HepG2 (cell line): Measurements from ENCODE around the gene ABHD18. TPM values are rescaled to one million over a fixed set of nuclear protein-coding genes. Genes with fewer than 3 reads are reported as not detected.
"Not testable (repeated sequence)": the region's sequence is repeated elsewhere in the genome, so short reads cannot be mapped to it uniquely, and the experiment has no call there.

Experiments used
- ATAC-seq: fragments of 200-7000 bp; cut with Tn5 transposase; 3 replicates; pipeline ENCODE4 v1.9.1; 2020; ENCODE audit warnings: mild to moderate bottlenecking, moderate library complexity
- BruUV-seq: library from RNA; stranded (reverse); fragments of 400-500 nt; replicated peaks from 2 replicates; lab custom pipeline; 2021; lab: Mats Ljungman, UMichigan
- CTCF ChIA-PET: fragments of 300-600 bp; formaldehyde crosslinking; extraction: SDS; loops from one replicate; lab custom pipeline; 2021; ENCODE audit warnings: low total read pairs, inconsistent platforms, low intra/inter-chr PET ratio; lab: Yijun Ruan, JAX
- POLR2A ChIA-PET: fragments of 350-600 bp; sonication (Branson Sonifier 250); formaldehyde crosslinking; loops from one replicate; lab custom pipeline; 2020; ENCODE audit warnings: antibody characterized with exemption, inconsistent platforms; lab: Yijun Ruan, JAX
- DNase-seq: peaks from one replicate; pipeline ENCODE4 v3.0.0-alpha.2; 2015; ENCODE audit warnings: low spot score
- FAIRE-seq: peaks from 3 replicates; lab custom pipeline; 2011; peaks lifted over from hg19 to GRCh38; lab: Jason Lieb, UNC
- H2AFZ ChIP-seq: one replicate; pipeline ENCODE4 v1.6.1; 2011; ENCODE audit warnings: low read length, inconsistent platforms
- H3K27ac ChIP-seq: fragments of 300-600 bp; 3 replicates; pipeline ENCODE4 v1.8.0; 2011; ENCODE audit warnings: mixed run types, mild to moderate bottlenecking, mixed read lengths, low read length, inconsistent platforms; ENCODE audit not compliant: insufficient read depth; ENCODE audit errors: extremely low read length
- H3K27me3 ChIP-seq, 2 experiments: fragments of 200-600 bp in 1 of 2; 2 replicates in 1 of 2; 3 replicates in 1 of 2; pipeline versions ENCODE4 v1.6.0 to v1.8.0; 2011; ENCODE audit warnings: low read length in 2 of 2, mild to moderate bottlenecking in 2 of 2, moderate library complexity in 2 of 2, inconsistent platforms in 1 of 2; ENCODE audit not compliant: insufficient read depth in 2 of 2, control insufficient read depth in 1 of 2
- H3K36me3 ChIP-seq, 2 experiments: fragments of 200-600 bp in 1 of 2; replicated peaks in 1 of 2; 2 replicates in 1 of 2; 3 replicates in 1 of 2; pipeline versions ENCODE4 v1.5.1 to v1.8.0; 2011; ENCODE audit warnings: low read length in 2 of 2, inconsistent platforms in 1 of 2; ENCODE audit not compliant: insufficient read depth in 2 of 2, control insufficient read depth in 1 of 2
- H3K4me1 ChIP-seq: 2 replicates; pipeline ENCODE4 v1.5.1; 2012; ENCODE audit warnings: low read length, inconsistent platforms; ENCODE audit not compliant: insufficient read depth
- H3K4me2 ChIP-seq: 2 replicates; pipeline ENCODE4 v1.6.0; 2011; ENCODE audit warnings: low read depth, low read length, inconsistent platforms
- H3K4me3 ChIP-seq, 3 experiments: fragments of 200-600 bp in 1 of 3; sonication (generic), shearing (Covaris generic) in 1 of 3; replicated peaks in 1 of 3; 2 replicates each; pipeline ENCODE4 v1.5.1; 2011 to 2016; ENCODE audit warnings: low read length in 3 of 3, inconsistent platforms in 2 of 3, low read depth in 2 of 3, mild to moderate bottlenecking in 2 of 3, control low read depth in 1 of 3, mixed read lengths in 1 of 3; ENCODE audit not compliant: insufficient read depth in 1 of 3
- H3K79me2 ChIP-seq: one replicate; pipeline ENCODE4 v1.6.1; 2011; ENCODE audit warnings: low read length, inconsistent platforms; ENCODE audit not compliant: insufficient read depth
- H3K9ac ChIP-seq: 2 replicates; pipeline ENCODE4 v1.6.0; 2011; ENCODE audit warnings: mild to moderate bottlenecking, low read depth, low read length, inconsistent platforms; ENCODE audit not compliant: insufficient read depth
- H3K9me3 ChIP-seq: 2 replicates; pipeline ENCODE4 v1.5.1; 2012; ENCODE audit warnings: mild to moderate bottlenecking, low read length
- H4K20me1 ChIP-seq: 2 replicates; pipeline ENCODE4 v1.6.0; 2011; ENCODE audit warnings: inconsistent platforms, mild to moderate bottlenecking, low read length, moderate library complexity; ENCODE audit not compliant: insufficient read depth
- MLLT10 ChIP-seq: sonication (generic); formaldehyde crosslinking; IDR thresholded peaks from 2 replicates; pipeline ENCODE4 v1.4.0; 2020; ENCODE audit warnings: missing genetic modification reagents
- MYC ChIP-seq: sonication (generic); formaldehyde crosslinking; IDR thresholded peaks from 2 replicates; pipeline ENCODE4 v1.9.0; 2021; ENCODE audit warnings: missing genetic modification reagents, borderline replicate concordance
- POGZ ChIP-seq: sonication (generic); formaldehyde crosslinking; IDR thresholded peaks from 2 replicates; pipeline ENCODE4 v1.4.0; 2020; ENCODE audit warnings: mild to moderate bottlenecking, missing genetic modification reagents
- RARG ChIP-seq: sonication (generic); formaldehyde crosslinking; IDR thresholded peaks from 2 replicates; pipeline ENCODE4 v1.4.0; 2020; ENCODE audit warnings: low read depth, mild to moderate bottlenecking, missing genetic modification reagents
- ZBTB38 ChIP-seq: sonication (generic); formaldehyde crosslinking; IDR thresholded peaks from 2 replicates; pipeline ENCODE4 v1.5.1; 2020; ENCODE audit warnings: mild to moderate bottlenecking, missing genetic modification reagents
- ZNF343 ChIP-seq: sonication (generic); formaldehyde crosslinking; IDR thresholded peaks from 2 replicates; pipeline ENCODE4 v1.4.0; 2020; ENCODE audit warnings: mild to moderate bottlenecking, missing genetic modification reagents
- ZNF570 ChIP-seq: sonication (generic); formaldehyde crosslinking; IDR thresholded peaks from 2 replicates; pipeline ENCODE4 v1.4.0; 2020; ENCODE audit warnings: mild to moderate bottlenecking, missing genetic modification reagents, borderline replicate concordance
- ZNF878 ChIP-seq: sonication (generic); formaldehyde crosslinking; IDR thresholded peaks from 2 replicates; pipeline ENCODE4 v1.8.1; 2023; ENCODE audit warnings: mild to moderate bottlenecking, missing genetic modification reagents, moderate library complexity
- whole genome bisulfite sequencing: methylation state at CpG from one replicate; pipeline ENCODE4 v1.1.6; 2017; ENCODE audit warnings: low lambda C conversion rate; 5-methylcytosine and 5-hydroxymethylcytosine counted together
- in situ Hi-C: cut with HindIII; loops from 2 replicates; pipeline ENCODE4 v1.10.0; 2017; ENCODE audit warnings: low pct_unique_long_range_greater_than_20kb; ENCODE audit not compliant: extremely low pct_ligation_motif_present
- intact Hi-C: fragments of 100-400 bp; cut with micrococcal nuclease; formaldehyde crosslinking; loops from one replicate; pipeline ENCODE4 v1.10.0; 2022; ENCODE audit not compliant: unreplicated experiment
- polyA plus RNA-seq, 8 experiments: library from polyadenylated mRNA; depleted of rRNA in 3 of 8; stranded (reverse) in 7 of 8; unstranded in 1 of 8; fragments of >200 nt; fragmentation: Illumina TruSeq in 4 of 8; extraction: Trizol in 4 of 8; gene quantifications; 2 replicates each; pipeline versions ENCODE4 v1.2.1 to v1.2.3, GENCODE V29; 2011 to 2016; ENCODE audit warnings: low read depth in 4 of 8, missing spikeins in 1 of 8, mixed read lengths in 1 of 8; ENCODE audit not compliant: insufficient read depth in 1 of 8
- total RNA-seq, 5 experiments: library from RNA; depleted of rRNA; stranded (reverse); fragments of >200 nt; fragmentation: Illumina TruSeq; extraction: Trizol; gene quantifications; 2 replicates each; pipeline ENCODE4 v1.2.3, GENCODE V29; 2016; ENCODE audit warnings: low read depth in 1 of 5
- TF ChIP-seq, protein P1 (sequence below): sonication (generic); formaldehyde crosslinking; IDR thresholded peaks from 2 replicates; pipeline ENCODE4 v1.8.1; 2023; ENCODE audit warnings: mild to moderate bottlenecking, inconsistent platforms, moderate library complexity, missing genetic modification reagents, borderline replicate concordance
- TF ChIP-seq, protein P2 (sequence below): sonication (generic); formaldehyde crosslinking; IDR thresholded peaks from 2 replicates; pipeline ENCODE4 v1.8.1; 2023; ENCODE audit warnings: mild to moderate bottlenecking, missing genetic modification reagents
- TF ChIP-seq, protein P3 (sequence below): sonication (generic); formaldehyde crosslinking; IDR thresholded peaks from 2 replicates; pipeline ENCODE4 v1.5.0; 2020; ENCODE audit warnings: mild to moderate bottlenecking, missing genetic modification reagents, moderate library complexity
- TF ChIP-seq, protein P4 (sequence below): sonication (generic); formaldehyde crosslinking; IDR thresholded peaks from 2 replicates; pipeline ENCODE4 v1.5.0; 2020; ENCODE audit warnings: mild to moderate bottlenecking, missing genetic modification reagents
- TF ChIP-seq, protein P5 (sequence below): sonication (generic); formaldehyde crosslinking; IDR thresholded peaks from 2 replicates; pipeline ENCODE4 v1.4.0; 2020; ENCODE audit warnings: missing genetic modification reagents, low read depth, mild to moderate bottlenecking, borderline replicate concordance

The ABHD18 gene
- total and polyA plus RNA-seq, 2 of the 13 experiments (the other 11 are each of a cell fraction or from before 2014, with no cell fraction given) = 5.5 to 16.3 TPM

DNA sequence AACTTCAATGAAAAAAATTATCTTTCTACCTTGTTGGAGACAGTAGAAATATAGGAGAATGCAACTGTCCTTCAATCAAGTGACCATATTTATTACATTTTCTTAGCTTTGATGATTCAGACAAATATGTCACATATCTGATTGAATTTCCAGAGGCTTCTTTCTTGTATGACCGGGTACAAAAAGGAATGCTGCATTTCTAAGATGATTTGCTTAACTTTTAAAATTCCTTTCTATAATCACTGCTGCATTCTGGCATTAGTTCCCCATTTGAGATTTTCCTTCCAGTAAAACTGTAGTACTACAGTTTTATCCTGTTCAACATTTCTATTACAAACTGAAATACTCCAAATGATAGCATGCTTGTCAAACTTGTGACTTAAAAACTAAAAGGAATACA lies 5.4 kb upstream of the ABHD18 start (continued):
- no peak for TF ChIP-seq MLLT10
- TF ChIP-seq, protein P1, sequence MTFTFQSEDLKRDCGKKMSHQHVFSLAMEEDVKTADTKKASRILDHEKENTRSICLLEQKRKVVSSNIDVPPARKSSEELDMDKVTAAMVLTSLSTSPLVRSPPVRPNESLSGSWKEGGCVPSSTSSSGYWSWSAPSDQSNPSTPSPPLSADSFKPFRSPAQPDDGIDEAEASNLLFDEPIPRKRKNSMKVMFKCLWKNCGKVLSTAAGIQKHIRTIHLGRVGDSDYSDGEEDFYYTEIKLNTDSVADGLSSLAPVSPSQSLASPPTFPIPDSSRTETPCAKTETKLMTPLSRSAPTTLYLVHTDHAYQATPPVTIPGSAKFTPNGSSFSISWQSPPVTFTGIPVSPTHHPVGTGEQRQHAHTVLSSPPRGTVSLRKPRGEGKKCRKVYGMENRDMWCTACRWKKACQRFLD (CRISPR knock-in tag) = no peak
- TF ChIP-seq ZNF570 = no peak
- TF ChIP-seq, all 625 proteins: peak for 0

DNA sequence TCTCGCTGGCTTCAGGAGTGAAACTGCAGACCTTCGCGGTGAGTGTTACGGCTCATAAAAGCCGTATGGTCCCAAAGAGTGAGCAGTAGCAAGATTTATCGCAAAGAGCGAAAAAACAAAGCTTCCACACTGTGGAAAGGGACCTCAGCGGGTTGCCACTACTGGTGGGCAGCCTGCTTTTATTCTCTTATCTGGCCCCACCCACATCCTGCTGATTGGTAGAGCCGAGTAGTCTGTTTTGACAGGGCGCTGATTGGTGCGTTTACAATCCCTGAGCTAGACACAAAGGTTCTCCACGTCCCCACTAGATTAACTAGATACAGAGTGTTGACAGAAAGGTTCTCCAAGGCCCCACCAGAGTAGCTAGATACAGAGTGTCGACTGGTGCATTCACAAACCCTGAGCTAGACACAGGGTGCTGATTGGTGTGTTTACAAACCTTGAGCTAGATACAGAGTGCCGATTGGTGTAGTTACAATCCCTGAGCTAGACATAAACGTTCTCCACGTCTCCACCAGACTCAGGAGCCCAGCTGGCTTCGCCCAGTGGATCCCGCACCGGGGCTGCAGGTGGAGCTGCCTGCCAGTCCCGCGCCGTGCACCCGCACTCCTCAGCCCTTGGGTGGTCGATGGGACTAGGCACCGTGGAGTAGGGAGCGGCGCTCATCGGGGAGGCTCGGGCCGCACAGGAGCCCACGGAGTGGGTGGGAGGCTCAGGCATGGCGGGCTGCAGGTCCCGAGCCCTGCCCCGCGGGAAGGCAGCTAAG lies 1.4 kb upstream of the ABHD18 start:
- 61% methylated on average over 15 of the region's 35 CpGs for WGBS
- H2AFZ ChIP-seq, H4K20me1 ChIP-seq, H3K9me3 ChIP-seq, BruUV-seq, CTCF ChIA-PET, H3K27me3 ChIP-seq, FAIRE-seq, ATAC-seq, H3K36me3 ChIP-seq: not testable (repeated sequence)
- Histone ChIP-seq H3K27ac (peak overlapping the region; percentile 90), H3K4me2 (peak overlapping the region; percentile 41), H3K9ac (peak overlapping the region; percentile 98), H3K79me2 (peaks cover 45% of the 10 kb centered on the region), H3K4me1 (peaks cover 34% of the 10 kb centered on the region), H3K4me3 (peak overlapping the region; percentile 40 to 99 (median 84); a peak in 5 of 6 replicates)
- intact Hi-C loops = loop anchor here (2.0 to 10.0 kb wide), 3 partner anchors 83 to 321 kb away; partner anchors contain the start of genes HSPA4L, PGRMC2 and PLK4
- in situ Hi-C loops = loop anchor here (10.0 kb wide), 1 partner anchor 91 kb away; no protein-coding TSS in a partner anchor
- POLR2A ChIA-PET = interaction anchor here (0.6 to 3.0 kb wide), 7 partner anchors 9 to 97 kb away, joined by 3 to 52 read pairs (median 4); partner anchors contain the start of genes LARP1B and PLK4
- DNase-seq = peak; percentile 13
- TF ChIP-seq, protein P2, sequence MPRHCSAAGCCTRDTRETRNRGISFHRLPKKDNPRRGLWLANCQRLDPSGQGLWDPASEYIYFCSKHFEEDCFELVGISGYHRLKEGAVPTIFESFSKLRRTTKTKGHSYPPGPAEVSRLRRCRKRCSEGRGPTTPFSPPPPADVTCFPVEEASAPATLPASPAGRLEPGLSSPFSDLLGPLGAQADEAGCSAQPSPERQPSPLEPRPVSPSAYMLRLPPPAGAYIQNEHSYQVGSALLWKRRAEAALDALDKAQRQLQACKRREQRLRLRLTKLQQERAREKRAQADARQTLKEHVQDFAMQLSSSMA (CRISPR knock-in tag) = 0 out of 2 replicates have a peak, but pooled peaks have one; percentile 33
- TF ChIP-seq ZNF343 = 0 out of 2 replicates have a peak, but pooled peaks have one; percentile 20
- TF ChIP-seq ZNF878 = 0 out of 2 replicates have a peak, but pooled peaks have one; percentile 31
- TF ChIP-seq, protein P3, sequence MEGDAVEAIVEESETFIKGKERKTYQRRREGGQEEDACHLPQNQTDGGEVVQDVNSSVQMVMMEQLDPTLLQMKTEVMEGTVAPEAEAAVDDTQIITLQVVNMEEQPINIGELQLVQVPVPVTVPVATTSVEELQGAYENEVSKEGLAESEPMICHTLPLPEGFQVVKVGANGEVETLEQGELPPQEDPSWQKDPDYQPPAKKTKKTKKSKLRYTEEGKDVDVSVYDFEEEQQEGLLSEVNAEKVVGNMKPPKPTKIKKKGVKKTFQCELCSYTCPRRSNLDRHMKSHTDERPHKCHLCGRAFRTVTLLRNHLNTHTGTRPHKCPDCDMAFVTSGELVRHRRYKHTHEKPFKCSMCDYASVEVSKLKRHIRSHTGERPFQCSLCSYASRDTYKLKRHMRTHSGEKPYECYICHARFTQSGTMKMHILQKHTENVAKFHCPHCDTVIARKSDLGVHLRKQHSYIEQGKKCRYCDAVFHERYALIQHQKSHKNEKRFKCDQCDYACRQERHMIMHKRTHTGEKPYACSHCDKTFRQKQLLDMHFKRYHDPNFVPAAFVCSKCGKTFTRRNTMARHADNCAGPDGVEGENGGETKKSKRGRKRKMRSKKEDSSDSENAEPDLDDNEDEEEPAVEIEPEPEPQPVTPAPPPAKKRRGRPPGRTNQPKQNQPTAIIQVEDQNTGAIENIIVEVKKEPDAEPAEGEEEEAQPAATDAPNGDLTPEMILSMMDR (CRISPR knock-in tag) = 0 out of 2 replicates have a peak, but pooled peaks have one; percentile 4
- peak; percentile 92 for TF ChIP-seq ZBTB38
- 0 out of 2 replicates have a peak, but pooled peaks have one; percentile 7 for TF ChIP-seq RARG (CRISPR knock-in tag)
- TF ChIP-seq MYC (CRISPR knock-in tag) = 0 out of 2 replicates have a peak, but pooled peaks have one; percentile 24
- TF ChIP-seq POGZ (CRISPR knock-in tag) = peak; percentile 78
- TF ChIP-seq, protein P4, sequence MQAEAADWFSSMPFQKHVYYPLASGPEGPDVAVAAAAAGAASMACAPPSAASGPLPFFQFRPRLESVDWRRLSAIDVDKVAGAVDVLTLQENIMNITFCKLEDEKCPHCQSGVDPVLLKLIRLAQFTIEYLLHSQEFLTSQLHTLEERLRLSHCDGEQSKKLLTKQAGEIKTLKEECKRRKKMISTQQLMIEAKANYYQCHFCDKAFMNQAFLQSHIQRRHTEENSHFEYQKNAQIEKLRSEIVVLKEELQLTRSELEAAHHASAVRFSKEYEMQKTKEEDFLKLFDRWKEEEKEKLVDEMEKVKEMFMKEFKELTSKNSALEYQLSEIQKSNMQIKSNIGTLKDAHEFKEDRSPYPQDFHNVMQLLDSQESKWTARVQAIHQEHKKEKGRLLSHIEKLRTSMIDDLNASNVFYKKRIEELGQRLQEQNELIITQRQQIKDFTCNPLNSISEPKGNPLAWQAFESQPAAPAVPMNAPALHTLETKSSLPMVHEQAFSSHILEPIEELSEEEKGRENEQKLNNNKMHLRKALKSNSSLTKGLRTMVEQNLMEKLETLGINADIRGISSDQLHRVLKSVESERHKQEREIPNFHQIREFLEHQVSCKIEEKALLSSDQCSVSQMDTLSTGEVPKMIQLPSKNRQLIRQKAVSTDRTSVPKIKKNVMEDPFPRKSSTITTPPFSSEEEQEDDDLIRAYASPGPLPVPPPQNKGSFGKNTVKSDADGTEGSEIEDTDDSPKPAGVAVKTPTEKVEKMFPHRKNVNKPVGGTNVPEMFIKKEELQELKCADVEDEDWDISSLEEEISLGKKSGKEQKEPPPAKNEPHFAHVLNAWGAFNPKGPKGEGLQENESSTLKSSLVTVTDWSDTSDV (CRISPR knock-in tag) = 0 out of 2 replicates have a peak, but pooled peaks have one; percentile 38
- TF ChIP-seq, protein P5, sequence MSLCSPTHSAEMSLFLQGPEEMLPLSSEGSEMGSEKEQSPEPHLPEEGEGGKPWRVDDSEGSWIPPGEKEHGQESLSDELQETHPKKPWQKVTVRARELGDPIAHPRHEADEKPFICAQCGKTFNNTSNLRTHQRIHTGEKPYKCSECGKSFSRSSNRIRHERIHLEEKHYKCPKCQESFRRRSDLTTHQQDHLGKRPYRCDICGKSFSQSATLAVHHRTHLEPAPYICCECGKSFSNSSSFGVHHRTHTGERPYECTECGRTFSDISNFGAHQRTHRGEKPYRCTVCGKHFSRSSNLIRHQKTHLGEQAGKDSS (CRISPR knock-in tag) = peak; percentile 51; the same call in 1 of the 2 replicates
